Activated B cell treated with CpG ODN at 0.5 μM for 24 hours (primary cell): ENCODE measurements around the gene TMEM141. TPM values are rescaled to one million over a fixed set of nuclear protein-coding genes. Genes with fewer than 3 reads are reported as not detected.
"Not testable (repeated sequence)": the region's sequence is repeated elsewhere in the genome, so short reads cannot be mapped to it uniquely, and the experiment has no call there.

Experiments
- ATAC-seq: fragments of 200-7000 bp; cut with Tn5 transposase; one replicate; pipeline ENCODE4 v1.10.0; 2021; ENCODE audit warnings: low read depth, mild to moderate bottlenecking, moderate library complexity
- CTCF ChIA-PET: fragments of 350-600 bp; sonication (Branson Sonifier 250); formaldehyde crosslinking; loops from one replicate; lab custom pipeline; 2021; ENCODE audit warnings: antibody characterized with exemption; lab: Charles Lee
- POLR2A ChIA-PET: fragments of 350-600 bp; sonication (Branson Sonifier 250); formaldehyde crosslinking; loops from one replicate; lab custom pipeline; 2021; ENCODE audit warnings: antibody characterized with exemption; lab: Charles Lee
- DNase-seq: peaks from one replicate; pipeline ENCODE4 v3.0.0; 2022
- H3K27ac Mint-ChIP-seq: one replicate; pipeline ENCODE4 v1.8.0; 2020; ENCODE audit warnings: mixed read lengths
- H3K27me3 Mint-ChIP-seq: one replicate; pipeline ENCODE4 v1.8.0; 2021; ENCODE audit warnings: mixed read lengths
- H3K36me3 Mint-ChIP-seq: one replicate; pipeline ENCODE4 v1.8.0; 2021; ENCODE audit warnings: low read depth, mixed read lengths
- H3K4me1 Mint-ChIP-seq: one replicate; pipeline ENCODE4 v1.8.0; 2021; ENCODE audit warnings: mixed read lengths
- H3K4me3 Mint-ChIP-seq: one replicate; pipeline ENCODE4 v1.8.0; 2020; ENCODE audit warnings: mild to moderate bottlenecking, mixed read lengths
- H3K9me3 Mint-ChIP-seq: one replicate; pipeline ENCODE4 v1.8.0; 2020; ENCODE audit warnings: mixed read lengths
- intact Hi-C: fragments of 100-400 bp; cut with micrococcal nuclease; formaldehyde crosslinking; loops from one replicate; pipeline ENCODE4 v1.15.1; 2024
- total RNA-seq: library from RNA; stranded (reverse); gene quantifications from 2 replicates; pipeline ENCODE4 v1.2.3, GENCODE V29; 2022
- TF ChIP-seq, protein P1 (sequence below): fragments of 200-600 bp; IDR thresholded peaks from one replicate; pipeline ENCODE4 v1.8.0; 2022; ENCODE audit warnings: antibody characterized with exemption, mild to moderate bottlenecking

Gene TMEM141
- total RNA-seq, 1 donor from 2014 or later = 34.9 TPM

DNA sequence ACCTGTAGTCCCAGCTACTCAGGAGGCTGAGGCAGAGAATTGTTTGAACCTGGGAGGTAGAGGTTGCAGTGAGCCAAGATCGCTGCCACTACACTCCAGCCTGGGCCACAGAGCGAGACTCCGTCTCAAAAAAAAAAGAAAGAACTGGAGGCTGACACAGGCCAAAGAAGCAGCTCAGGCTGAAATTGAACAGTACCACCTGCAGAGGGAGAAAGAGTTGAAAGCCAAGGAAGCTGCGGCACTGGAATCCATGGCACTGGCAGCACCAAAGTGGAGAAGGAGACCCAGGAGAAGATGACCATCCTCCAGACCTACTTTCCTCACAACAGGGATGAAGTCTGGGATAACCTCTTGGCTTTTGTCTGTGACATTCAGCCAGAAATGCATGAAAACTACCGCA is 11.3 kb upstream of the TMEM141 start:
- DNase-seq = no peak
- CTCF ChIA-PET = no interaction called here
- Mint-ChIP-seq H3K36me3 (no peaks in the 10 kb centered on the region), H3K27me3 (peaks cover 18% of the 10 kb centered on the region), H3K9me3 (no peaks in the 10 kb centered on the region), H3K27ac (no peak overlapping the region), H3K4me3 (no peak overlapping the region), H3K4me1 (peaks cover 8% of the 10 kb centered on the region)
- intact Hi-C loops = no loop called here
- ATAC-seq = no peak
- POLR2A ChIA-PET = no interaction called here
- TF ChIP-seq, protein P1, sequence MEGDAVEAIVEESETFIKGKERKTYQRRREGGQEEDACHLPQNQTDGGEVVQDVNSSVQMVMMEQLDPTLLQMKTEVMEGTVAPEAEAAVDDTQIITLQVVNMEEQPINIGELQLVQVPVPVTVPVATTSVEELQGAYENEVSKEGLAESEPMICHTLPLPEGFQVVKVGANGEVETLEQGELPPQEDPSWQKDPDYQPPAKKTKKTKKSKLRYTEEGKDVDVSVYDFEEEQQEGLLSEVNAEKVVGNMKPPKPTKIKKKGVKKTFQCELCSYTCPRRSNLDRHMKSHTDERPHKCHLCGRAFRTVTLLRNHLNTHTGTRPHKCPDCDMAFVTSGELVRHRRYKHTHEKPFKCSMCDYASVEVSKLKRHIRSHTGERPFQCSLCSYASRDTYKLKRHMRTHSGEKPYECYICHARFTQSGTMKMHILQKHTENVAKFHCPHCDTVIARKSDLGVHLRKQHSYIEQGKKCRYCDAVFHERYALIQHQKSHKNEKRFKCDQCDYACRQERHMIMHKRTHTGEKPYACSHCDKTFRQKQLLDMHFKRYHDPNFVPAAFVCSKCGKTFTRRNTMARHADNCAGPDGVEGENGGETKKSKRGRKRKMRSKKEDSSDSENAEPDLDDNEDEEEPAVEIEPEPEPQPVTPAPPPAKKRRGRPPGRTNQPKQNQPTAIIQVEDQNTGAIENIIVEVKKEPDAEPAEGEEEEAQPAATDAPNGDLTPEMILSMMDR = no peak

DNA sequence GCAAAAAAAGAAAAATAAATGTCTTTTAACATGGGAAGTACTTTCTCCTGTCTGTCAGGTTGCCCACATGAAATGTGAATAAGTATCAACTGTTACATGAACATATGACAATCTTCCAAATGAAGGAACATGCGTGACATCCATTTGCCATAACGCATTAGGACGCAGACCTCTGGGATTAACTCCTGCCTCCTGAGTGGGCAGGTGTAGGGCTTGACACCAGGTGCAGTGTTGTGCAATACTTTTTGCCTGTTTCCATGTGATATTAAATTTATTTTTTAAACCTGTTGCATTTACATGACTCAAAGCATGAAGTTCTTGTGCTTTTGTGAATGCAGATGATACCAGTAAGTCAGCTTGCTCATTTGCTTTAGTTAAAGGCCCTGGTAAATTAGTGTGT is 8.7 kb upstream of the TMEM141 start:
- POLR2A ChIA-PET = no interaction called here
- H3K36me3 Mint-ChIP-seq = no peaks in the 10 kb centered on the region
- TF ChIP-seq, protein P1 = no peak
- no peak for ATAC-seq
- no peak overlapping the region for H3K27ac Mint-ChIP-seq
- H3K27me3 Mint-ChIP-seq = peaks cover 15% of the 10 kb centered on the region
- DNase-seq = no peak
- H3K9me3 Mint-ChIP-seq = no peaks in the 10 kb centered on the region
- no peak overlapping the region for H3K4me3 Mint-ChIP-seq
- CTCF ChIA-PET = no interaction called here
- intact Hi-C loops = no loop called here
- peaks cover 11% of the 10 kb centered on the region for H3K4me1 Mint-ChIP-seq

DNA sequence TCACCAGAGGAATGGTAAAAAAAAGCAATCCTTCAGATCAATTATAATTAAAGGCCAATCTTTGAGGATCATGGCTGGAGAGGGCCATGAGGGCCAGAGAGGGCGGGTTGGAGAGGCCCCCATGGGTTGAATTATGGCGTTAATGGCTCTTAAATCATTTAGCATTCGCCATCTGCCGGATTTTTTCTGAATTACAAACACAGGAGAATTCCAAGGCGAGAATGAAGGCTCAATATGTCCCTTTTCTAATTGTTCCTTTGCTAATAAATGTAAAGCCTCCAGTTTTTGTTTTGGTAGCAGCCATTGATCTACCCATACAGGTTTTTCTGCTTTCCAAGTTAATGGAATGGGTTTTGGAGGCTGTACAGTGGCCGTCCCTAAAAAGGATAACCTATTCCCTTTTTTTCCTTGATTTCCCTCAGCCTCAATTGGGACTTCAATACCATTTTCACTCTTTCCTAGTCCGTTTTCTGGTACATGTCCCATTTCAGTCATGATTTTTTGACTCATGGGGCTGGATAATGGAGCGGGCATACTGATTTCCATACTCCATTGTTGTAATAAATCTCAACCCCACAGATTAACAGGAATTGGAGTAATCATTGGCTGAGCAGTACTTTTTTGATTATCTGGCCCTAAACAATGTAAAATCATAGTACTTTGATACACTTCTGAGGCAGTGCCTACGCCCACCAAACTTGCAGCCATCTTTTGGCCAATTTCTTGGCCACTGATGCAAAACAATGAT is 6.7 kb upstream of the TMEM141 start:
- TF ChIP-seq, protein P1 = no peak
- no peaks in the 10 kb centered on the region for H3K27me3 Mint-ChIP-seq
- H3K27ac Mint-ChIP-seq = no peak overlapping the region
- ATAC-seq (no peak), DNase-seq (no peak)
- H3K36me3 Mint-ChIP-seq = no peaks in the 10 kb centered on the region
- POLR2A ChIA-PET = interaction anchor here (1.5 kb wide), 1 partner anchor 57 kb away, joined by 4 read pairs; no protein-coding TSS in a partner anchor
- intact Hi-C loops = loop anchor here (1.0 kb wide), 1 partner anchor 18 kb away; no protein-coding TSS in a partner anchor
- CTCF ChIA-PET = interaction anchor here (0.7 to 6.8 kb wide), 3 partner anchors 14 to 251 kb away, joined by 3 to 58 read pairs (median 3); no protein-coding TSS in a partner anchor
- H3K9me3 Mint-ChIP-seq = no peaks in the 10 kb centered on the region
- peaks cover 15% of the 10 kb centered on the region for H3K4me1 Mint-ChIP-seq
- no peak overlapping the region for H3K4me3 Mint-ChIP-seq

DNA sequence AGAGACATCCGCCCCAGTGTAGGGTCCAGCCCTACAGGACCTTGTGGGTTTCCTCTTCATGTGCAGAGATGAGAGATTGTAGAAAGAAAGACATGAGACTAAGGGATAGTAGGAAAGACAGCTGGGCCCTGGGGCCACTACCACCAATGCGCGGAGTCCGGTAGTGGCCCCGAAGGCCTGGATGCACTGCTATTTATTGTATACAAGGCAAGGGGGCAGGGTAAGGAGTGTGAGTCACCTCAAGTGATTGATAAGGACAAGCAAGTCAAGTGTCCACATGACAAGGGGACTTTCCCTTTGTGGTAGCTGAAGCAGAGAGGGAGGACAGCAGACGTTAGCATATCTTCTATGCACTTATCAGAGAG is 6.2 kb upstream of the TMEM141 start:
- no peaks in the 10 kb centered on the region for H3K9me3 Mint-ChIP-seq
- intact Hi-C loops = loop anchor here (1.0 kb wide), 1 partner anchor 19 kb away; no protein-coding TSS in a partner anchor
- H3K4me3 Mint-ChIP-seq = no peak overlapping the region
- TF ChIP-seq, protein P1 = no peak
- H3K36me3 Mint-ChIP-seq = no peaks in the 10 kb centered on the region
- DNase-seq (no peak), ATAC-seq (no peak)
- ChIA-PET POLR2A (interaction anchor here (1.5 kb wide), 1 partner anchor 57 kb away, joined by 4 read pairs; no protein-coding TSS in a partner anchor), CTCF (interaction anchor here (1.4 to 6.8 kb wide), 2 partner anchors 247 to 250 kb away, joined by 4 to 58 read pairs; partner anchors contain the start of gene FUT7)
- peaks cover 15% of the 10 kb centered on the region for H3K4me1 Mint-ChIP-seq
- no peaks in the 10 kb centered on the region for H3K27me3 Mint-ChIP-seq
- peak overlapping the region; percentile 14 for H3K27ac Mint-ChIP-seq

DNA sequence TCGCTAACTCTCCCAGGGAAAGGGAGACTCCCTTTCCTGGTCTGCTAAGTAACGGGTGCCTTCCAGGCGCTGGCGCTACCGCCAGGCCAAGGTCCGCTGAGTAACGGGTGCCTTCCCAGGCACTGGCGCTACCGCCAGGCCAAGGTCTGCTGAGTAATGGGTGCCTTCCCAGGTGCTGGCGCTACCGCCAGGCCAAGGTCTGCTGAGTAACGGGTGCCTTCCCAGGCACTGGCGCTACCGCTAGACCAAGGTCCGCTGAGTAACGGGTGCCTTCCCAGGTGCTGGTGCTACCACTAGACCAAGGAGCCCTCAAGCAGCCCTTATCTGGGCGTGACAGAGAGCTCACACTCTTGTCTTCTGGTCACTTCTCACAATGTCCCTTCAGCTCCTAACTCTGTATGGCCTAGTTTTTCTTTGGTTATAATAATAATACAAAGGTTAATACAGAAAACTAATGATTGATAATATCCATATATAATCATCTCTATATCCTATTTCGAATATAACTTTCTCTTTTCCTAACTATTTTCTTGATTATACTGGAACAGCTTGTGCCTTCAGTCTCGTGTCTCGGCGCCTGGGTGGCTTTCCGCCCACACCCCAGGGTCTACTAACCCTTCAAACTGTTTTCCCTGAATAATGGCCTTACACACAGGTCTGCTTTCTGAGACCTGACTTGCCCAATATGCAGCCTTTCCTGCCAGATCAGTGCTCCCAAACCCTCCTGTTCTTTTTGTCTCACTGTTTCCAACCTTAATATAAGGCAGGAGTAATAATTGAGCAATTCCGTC is 5.4 kb upstream of the TMEM141 start:
- H3K36me3 Mint-ChIP-seq, DNase-seq, H3K9me3 Mint-ChIP-seq, H3K4me3 Mint-ChIP-seq, H3K27me3 Mint-ChIP-seq, H3K27ac Mint-ChIP-seq, ATAC-seq, intact Hi-C loops: not testable (repeated sequence)
- CTCF ChIA-PET = interaction anchor here (0.7 to 6.8 kb wide), 6 partner anchors 8 to 282 kb away, joined by 3 to 58 read pairs (median 5); partner anchors contain the start of genes FUT7 and NPDC1
- H3K4me1 Mint-ChIP-seq = peaks cover 20% of the 10 kb centered on the region
- POLR2A ChIA-PET = interaction anchor here (1.5 kb wide), 1 partner anchor 58 kb away, joined by 4 read pairs; no protein-coding TSS in a partner anchor
